T-helper 22 cell (primary cell): Measurements from ENCODE around the gene ASCC3.
"Not testable (repeated sequence)": the region's sequence is repeated elsewhere in the genome, so short reads cannot be mapped to it uniquely, and the experiment has no call there.

Source experiments
- DNase-seq: peaks from one replicate; pipeline ENCODE4 v3.0.0-alpha.2; 2020; ENCODE audit warnings: low read depth

The ASCC3 gene

GRCh38 chr6:100803264-100804045 is 77.7 kb downstream of the ASCC3 start:
- no peak for DNase-seq

GRCh38 chr6:100801036-100801435 is 80.1 kb downstream of the ASCC3 start:
- DNase-seq: no peak

- no peak for DNase-seq
Observed at GRCh38 chr6:100796049-100796823, 84.9 kb downstream of the ASCC3 start.

GRCh38 chr6:100790084-100790483 is 91.0 kb downstream of the ASCC3 start:
- no peak for DNase-seq

GRCh38 chr6:100785982-100786381 is 95.1 kb downstream of the ASCC3 start:
- no peak for DNase-seq

- DNase-seq: no peak
Observed at GRCh38 chr6:100780648-100781047, 100.5 kb downstream of the ASCC3 start.

GRCh38 chr6:100775667-100776066 is 105.5 kb downstream of the ASCC3 start:
- no peak for DNase-seq

GRCh38 chr6:100774681-100775080 is 106.4 kb downstream of the ASCC3 start:
- no peak for DNase-seq

- no peak for DNase-seq
Observed at GRCh38 chr6:100768816-100769351, 112.2 kb downstream of the ASCC3 start.

GRCh38 chr6:100763617-100764241 is 117.4 kb downstream of the ASCC3 start:
- DNase-seq: no peak

- no peak for DNase-seq
Observed at GRCh38 chr6:100761841-100762240, 119.3 kb downstream of the ASCC3 start.

- DNase-seq: not testable (repeated sequence)
Observed at GRCh38 chr6:100758386-100758785, 122.7 kb downstream of the ASCC3 start.

GRCh38 chr6:100753421-100753820 is 127.7 kb downstream of the ASCC3 start:
- no peak for DNase-seq

- DNase-seq: no peak
Observed at GRCh38 chr6:100751590-100751989, 129.5 kb downstream of the ASCC3 start.

- no peak for DNase-seq
Observed at GRCh38 chr6:100745419-100746041, 135.6 kb downstream of the ASCC3 start.

GRCh38 chr6:100740439-100740838 is 140.7 kb downstream of the ASCC3 start:
- no peak for DNase-seq

- not testable (repeated sequence) for DNase-seq
Observed at GRCh38 chr6:100737720-100738119, 143.4 kb downstream of the ASCC3 start.

GRCh38 chr6:100731411-100731810 is 149.7 kb downstream of the ASCC3 start:
- no peak for DNase-seq

GRCh38 chr6:100730001-100730980 is 150.8 kb downstream of the ASCC3 start:
- no peak for DNase-seq

GRCh38 chr6:100726666-100727065 is 154.5 kb downstream of the ASCC3 start:
- no peak for DNase-seq

- DNase-seq: no peak
Observed at GRCh38 chr6:100724696-100725095, 156.4 kb downstream of the ASCC3 start.
